Thyroid gland (tissue), 4 donors: ENCODE data around the gene MRPL27.

Experiments
- CTCF ChIP-seq, 6 experiments: fragments of 200-600 bp in 3 of 6; fragments of 450-650 bp in 3 of 6; sonication (generic) in 3 of 6; IDR thresholded peaks; one replicate each; pipeline ENCODE4 v1.5.1; 2016 to 2019; ENCODE audit warnings: antibody characterized with exemption in 6 of 6, mild to moderate bottlenecking in 2 of 6, inconsistent platforms in 1 of 6, moderate library complexity in 1 of 6
- POLR2A ChIP-seq, 2 donors: fragments of 450-650 bp; IDR thresholded peaks; one replicate each; pipeline ENCODE4 v1.6.1; 2017; ENCODE audit warnings: antibody characterized with exemption in 2 of 2, mild to moderate bottlenecking in 2 of 2, moderate library complexity in 1 of 2

- no peak for TF ChIP-seq CTCF (IDR thresholded peaks at IDR 0.05)
- no peak for TF ChIP-seq POLR2A (IDR thresholded peaks at IDR 0.05)
Observed at GRCh38 chr17:50414808-50415207, 41.8 kb upstream of the MRPL27 start.
